GM10266 (cell line): ENCODE measurements around the gene KDELR1.

Source experiments
- DNase-seq: peaks from one replicate; pipeline ENCODE4 v3.0.0; 2012; ENCODE audit errors: extremely low spot score
- TF ChIP-seq, protein P1 (sequence below): IDR thresholded peaks from 2 replicates; pipeline ENCODE4 v1.5.1; 2012; ENCODE audit warnings: mild to moderate bottlenecking, low read depth; ENCODE audit not compliant: control insufficient read depth, insufficient read depth; ENCODE audit errors: missing control alignments

KDELR1 gene

DNA sequence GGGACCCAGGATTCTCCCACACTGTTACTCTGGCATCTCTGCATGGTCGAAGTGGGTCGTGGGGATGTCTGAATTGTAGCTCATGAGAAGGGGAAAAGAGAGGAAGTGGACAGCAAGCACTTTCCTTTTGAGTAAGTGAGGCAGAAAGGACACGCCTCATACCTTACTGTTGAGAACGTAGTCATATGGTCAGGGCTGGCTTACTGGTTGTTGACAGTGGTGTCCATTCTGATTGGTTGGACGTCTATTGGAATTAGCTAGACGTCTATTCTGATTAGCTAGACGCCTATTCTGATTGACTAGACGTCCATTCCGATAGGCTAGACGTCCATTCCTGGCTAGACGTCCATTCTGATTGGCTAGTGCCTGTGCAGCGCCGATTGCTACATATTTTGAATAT lies 14.5 kb upstream of the KDELR1 start:
- TF ChIP-seq, protein P1, sequence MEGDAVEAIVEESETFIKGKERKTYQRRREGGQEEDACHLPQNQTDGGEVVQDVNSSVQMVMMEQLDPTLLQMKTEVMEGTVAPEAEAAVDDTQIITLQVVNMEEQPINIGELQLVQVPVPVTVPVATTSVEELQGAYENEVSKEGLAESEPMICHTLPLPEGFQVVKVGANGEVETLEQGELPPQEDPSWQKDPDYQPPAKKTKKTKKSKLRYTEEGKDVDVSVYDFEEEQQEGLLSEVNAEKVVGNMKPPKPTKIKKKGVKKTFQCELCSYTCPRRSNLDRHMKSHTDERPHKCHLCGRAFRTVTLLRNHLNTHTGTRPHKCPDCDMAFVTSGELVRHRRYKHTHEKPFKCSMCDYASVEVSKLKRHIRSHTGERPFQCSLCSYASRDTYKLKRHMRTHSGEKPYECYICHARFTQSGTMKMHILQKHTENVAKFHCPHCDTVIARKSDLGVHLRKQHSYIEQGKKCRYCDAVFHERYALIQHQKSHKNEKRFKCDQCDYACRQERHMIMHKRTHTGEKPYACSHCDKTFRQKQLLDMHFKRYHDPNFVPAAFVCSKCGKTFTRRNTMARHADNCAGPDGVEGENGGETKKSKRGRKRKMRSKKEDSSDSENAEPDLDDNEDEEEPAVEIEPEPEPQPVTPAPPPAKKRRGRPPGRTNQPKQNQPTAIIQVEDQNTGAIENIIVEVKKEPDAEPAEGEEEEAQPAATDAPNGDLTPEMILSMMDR: no peak
- DNase-seq: peak; percentile 36

DNA sequence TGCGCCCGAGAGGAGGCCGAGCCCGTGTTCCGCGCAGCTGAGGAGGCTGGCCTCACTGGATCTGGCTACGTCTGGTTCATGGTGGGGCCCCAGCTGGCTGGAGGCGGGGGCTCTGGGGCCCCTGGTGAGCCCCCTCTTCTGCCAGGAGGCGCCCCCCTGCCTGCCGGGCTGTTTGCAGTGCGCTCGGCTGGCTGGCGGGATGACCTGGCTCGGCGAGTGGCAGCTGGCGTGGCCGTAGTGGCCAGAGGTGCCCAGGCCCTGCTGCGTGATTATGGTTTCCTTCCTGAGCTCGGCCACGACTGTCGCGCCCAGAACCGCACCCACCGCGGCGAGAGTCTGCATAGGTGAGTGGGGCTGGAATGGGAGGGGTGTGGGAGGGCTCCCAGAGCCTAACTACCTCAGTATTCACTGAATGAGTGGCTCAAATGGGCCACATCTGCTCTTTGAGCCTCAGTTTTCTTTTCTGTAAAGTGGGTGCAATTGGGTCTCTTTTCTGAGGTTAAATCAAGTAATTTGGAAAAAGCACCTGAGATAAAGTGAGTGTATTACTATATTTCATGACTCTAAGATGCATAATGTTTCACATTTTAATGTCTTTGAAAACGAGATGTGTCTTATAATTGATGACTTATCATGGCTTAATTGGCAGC lies 13.8 kb upstream of the KDELR1 start:
- TF ChIP-seq, protein P1: no peak
- no peak for DNase-seq

DNA sequence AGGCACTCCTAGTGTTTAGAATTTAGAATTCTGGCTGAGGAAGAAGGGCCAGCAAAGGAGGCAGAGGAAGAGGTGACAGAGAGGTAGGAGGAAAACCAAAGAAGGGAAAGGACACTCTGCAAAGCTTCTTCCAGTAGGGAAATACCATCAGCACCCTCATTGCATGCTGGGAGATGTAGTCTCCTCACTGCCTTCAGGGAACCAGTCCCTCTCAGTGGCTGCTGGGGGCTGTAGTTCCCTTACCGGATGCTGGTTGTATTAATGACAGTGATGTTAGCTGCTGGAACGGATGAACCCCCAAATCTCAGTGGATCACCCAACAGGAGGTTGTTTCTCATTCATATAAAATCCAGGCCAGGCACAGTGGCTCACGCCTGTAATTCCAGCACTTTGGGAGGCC lies 12.3 kb upstream of the KDELR1 start:
- peak; percentile 92 for DNase-seq
- TF ChIP-seq, protein P1: no peak

DNA sequence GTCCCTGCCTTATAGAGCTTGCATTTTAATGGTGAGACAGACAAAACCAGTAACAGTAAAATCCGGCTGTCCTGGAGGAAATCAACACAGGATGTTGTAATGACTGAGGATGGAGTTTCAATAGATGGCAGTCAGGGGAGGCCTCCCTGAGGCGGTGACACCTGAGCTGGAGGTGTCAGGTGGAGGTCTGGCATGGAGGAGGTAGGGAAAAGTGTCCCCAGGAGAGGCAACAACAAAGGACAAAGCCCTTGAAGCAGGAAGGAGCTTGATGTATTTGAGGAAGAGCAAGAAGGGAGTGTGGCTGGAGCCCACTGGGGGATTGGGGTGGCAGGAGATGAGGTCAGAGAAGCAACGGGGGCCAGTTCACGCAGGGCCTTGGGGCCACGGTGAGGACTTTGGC lies 9.9 kb upstream of the KDELR1 start:
- TF ChIP-seq, protein P1: no peak
- DNase-seq: no peak

DNA sequence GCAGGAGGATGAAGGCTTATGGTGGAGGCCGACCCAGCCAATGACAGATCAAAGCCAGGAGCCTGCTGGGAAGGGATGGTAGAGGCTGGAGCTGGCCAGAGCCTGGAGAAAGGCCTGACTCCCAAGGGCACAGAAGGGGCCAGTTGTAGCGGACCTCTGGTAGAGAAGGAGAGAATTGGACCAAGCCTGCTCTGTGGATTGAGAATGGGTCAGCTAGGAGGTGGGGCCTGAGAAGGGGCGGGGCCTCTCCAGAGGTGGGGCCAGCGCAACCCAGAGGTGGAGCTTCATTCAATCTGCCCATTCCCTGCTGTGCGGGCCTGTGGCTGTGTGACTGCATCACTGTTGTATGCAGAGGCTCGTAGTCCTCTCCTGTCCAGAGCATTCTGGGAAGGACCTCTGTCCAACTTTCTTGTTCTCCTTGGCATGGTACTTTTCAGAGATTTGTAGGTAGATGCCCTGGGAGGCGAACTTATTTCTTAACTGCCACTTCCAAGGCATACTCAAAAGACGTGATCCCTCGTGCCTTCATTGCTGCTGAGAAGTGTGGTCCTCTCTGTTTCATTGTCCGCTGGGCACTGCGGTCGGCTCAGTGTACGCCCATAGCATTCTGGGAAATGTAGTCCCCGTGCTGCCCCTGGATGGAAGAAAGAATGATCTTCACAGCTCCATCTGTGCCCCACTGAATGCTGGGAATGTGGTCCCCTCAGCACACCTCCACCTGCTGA lies 8.8 kb upstream of the KDELR1 start:
- TF ChIP-seq, protein P1: no peak
- peak; percentile 54 for DNase-seq

DNA sequence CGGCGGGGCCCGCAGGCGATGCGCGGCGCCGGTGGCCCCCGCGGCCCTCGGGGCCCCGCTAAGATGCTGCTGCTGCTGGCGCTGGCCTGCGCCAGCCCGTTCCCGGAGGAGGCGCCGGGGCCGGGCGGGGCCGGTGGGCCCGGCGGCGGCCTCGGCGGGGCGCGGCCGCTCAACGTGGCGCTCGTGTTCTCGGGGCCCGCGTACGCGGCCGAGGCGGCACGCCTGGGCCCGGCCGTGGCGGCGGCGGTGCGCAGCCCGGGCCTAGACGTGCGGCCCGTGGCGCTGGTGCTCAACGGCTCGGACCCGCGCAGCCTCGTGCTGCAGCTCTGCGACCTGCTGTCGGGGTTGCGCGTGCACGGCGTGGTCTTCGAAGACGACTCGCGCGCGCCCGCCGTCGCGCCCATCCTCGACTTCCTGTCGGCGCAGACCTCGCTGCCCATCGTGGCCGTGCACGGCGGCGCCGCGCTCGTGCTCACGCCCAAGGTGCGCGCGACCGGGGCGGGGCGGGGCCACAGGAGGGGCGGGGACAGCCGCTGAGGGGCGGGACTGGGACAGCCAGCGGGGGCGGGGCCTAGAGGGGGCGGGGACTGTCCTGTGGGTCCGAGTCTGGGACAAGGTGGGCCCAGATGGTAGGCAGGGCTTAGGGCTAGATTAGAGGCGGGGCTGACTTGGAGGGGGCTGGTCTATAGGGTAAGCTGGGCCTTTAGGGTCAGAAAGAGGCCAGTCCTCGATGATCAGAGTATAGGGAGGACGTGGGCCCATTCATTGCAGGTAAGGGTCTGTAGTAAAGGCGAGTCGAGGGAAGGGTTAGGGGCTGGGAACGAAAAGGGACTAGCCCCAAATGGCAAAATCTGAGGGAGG lies 7.3 kb upstream of the KDELR1 start:
- TF ChIP-seq, protein P1: no peak
- DNase-seq: peak; percentile 94
